GM12878 (cell line): Measurements from ENCODE around the gene LAMC3. TPM values are rescaled to one million over a fixed set of nuclear protein-coding genes. Genes with fewer than 3 reads are reported as not detected.

ENCODE experiments used
- ATAC-seq: fragments of 200-7000 bp; cut with Tn5 transposase; 3 replicates; pipeline ENCODE4 v1.9.1; 2020; ENCODE audit warnings: mild to moderate bottlenecking, moderate library complexity
- BruUV-seq: library from RNA; stranded (reverse); fragments of 400-500 nt; replicated peaks from 2 replicates; lab custom pipeline; 2021; lab: Mats Ljungman, UMichigan
- CTCF ChIA-PET: fragments of 300-600 bp; sonication (Branson Sonifier 250); formaldehyde crosslinking; extraction: SDS; loops from one replicate; lab custom pipeline; 2021; ENCODE audit warnings: inconsistent platforms; lab: Yijun Ruan, JAX
- POLR2A ChIA-PET: fragments of 350-600 bp; formaldehyde crosslinking; extraction: SDS; loops from one replicate; lab custom pipeline; 2021; ENCODE audit warnings: inconsistent platforms; lab: Charles Lee
- RAD21 ChIA-PET: fragments of 300-600 bp; sonication (Branson Sonifier 250); formaldehyde crosslinking; loops from one replicate; lab custom pipeline; 2023; ENCODE audit warnings: antibody characterized with exemption; ENCODE audit not compliant: unreplicated experiment; lab: Charles Lee
- SMC1A ChIA-PET: fragments of 300-600 bp; sonication (Branson Sonifier 250); formaldehyde crosslinking; loops from one replicate; lab custom pipeline; 2023; ENCODE audit not compliant: unreplicated experiment, uncharacterized antibody; lab: Charles Lee
- DNase-seq: peaks from one replicate; pipeline ENCODE4 v3.0.0-alpha.2; 2011; ENCODE audit warnings: low read depth, low spot score
- FAIRE-seq: peaks from 3 replicates; lab custom pipeline; 2011; peaks lifted over from hg19 to GRCh38; lab: Jason Lieb, UNC
- H2AFZ ChIP-seq: 2 replicates; pipeline ENCODE4 v1.6.0; 2011; ENCODE audit warnings: low read depth, low read length, control low read depth; ENCODE audit not compliant: control insufficient read depth
- H3K27ac ChIP-seq: 2 replicates; pipeline ENCODE4 v1.5.1; 2011; ENCODE audit warnings: control low read depth; ENCODE audit not compliant: control insufficient read depth, insufficient read depth
- H3K27me3 ChIP-seq, 2 experiments: replicated peaks in 1 of 2; 2 replicates each; pipeline versions ENCODE4 v1.6.0 to v1.6.1; 2011; ENCODE audit warnings: low read length in 1 of 2; ENCODE audit not compliant: control insufficient read depth in 2 of 2, insufficient read depth in 2 of 2
- H3K36me3 ChIP-seq, 2 experiments: 2 replicates each; pipeline ENCODE4 v1.5.1; 2011; ENCODE audit warnings: low read length in 1 of 2; ENCODE audit not compliant: control insufficient read depth in 2 of 2, insufficient read depth in 2 of 2
- H3K4me1 ChIP-seq: 2 replicates; pipeline ENCODE4 v1.6.1; 2011; ENCODE audit warnings: mild to moderate bottlenecking, low read length, moderate library complexity, mixed read lengths; ENCODE audit not compliant: control insufficient read depth, insufficient read depth
- H3K4me2 ChIP-seq: 2 replicates; pipeline ENCODE4 v1.6.0; 2011; ENCODE audit warnings: control low read depth; ENCODE audit not compliant: control insufficient read depth, insufficient read depth
- H3K4me3 ChIP-seq: fragments of 200-600 bp; sonication (generic); 2 replicates; pipeline ENCODE4 v1.5.1; 2016
- H3K79me2 ChIP-seq: 2 replicates; pipeline ENCODE4 v1.6.0; 2011; ENCODE audit warnings: low read length; ENCODE audit not compliant: control insufficient read depth, insufficient read depth
- H3K9ac ChIP-seq: 2 replicates; pipeline ENCODE4 v1.8.0; 2011; ENCODE audit warnings: low read length, control low read depth, mixed read lengths; ENCODE audit not compliant: control insufficient read depth, insufficient read depth
- H3K9me3 ChIP-seq: replicated peaks from 3 replicates; pipeline ENCODE4 v1.5.1; 2011; ENCODE audit warnings: mild to moderate bottlenecking, low read length; ENCODE audit not compliant: control insufficient read depth, insufficient read depth
- H4K20me1 ChIP-seq: 2 replicates; pipeline ENCODE4 v1.6.0; 2011; ENCODE audit not compliant: control insufficient read depth, insufficient read depth
- BHLHE40 ChIP-seq, 2 experiments: fragments of 450-650 bp in 1 of 2; IDR thresholded peaks; 2 replicates each; pipeline ENCODE4 v1.6.1; 2011 to 2017; ENCODE audit warnings: low read depth in 2 of 2, borderline replicate concordance in 1 of 2, improper control_type of control experiment in 1 of 2, low read length in 1 of 2, mild to moderate bottlenecking in 1 of 2
- ESRRA ChIP-seq: IDR thresholded peaks from 2 replicates; pipeline ENCODE4 v1.6.1; 2012; ENCODE audit warnings: mild to moderate bottlenecking, low read length, improper control_type of control experiment
- ETV6 ChIP-seq, 2 experiments: fragments of 450-650 bp in 1 of 2; IDR thresholded peaks in 1 of 2; conservative IDR thresholded peaks in 1 of 2; 2 replicates each; pipeline ENCODE4 v1.6.1; 2014; ENCODE audit warnings: antibody characterized with exemption in 1 of 2, borderline replicate concordance in 1 of 2, low read depth in 1 of 2, mild to moderate bottlenecking in 1 of 2, moderate library complexity in 1 of 2
- MEF2B ChIP-seq: fragments of 450-650 bp; IDR thresholded peaks from 2 replicates; pipeline ENCODE4 v1.6.1; 2018; ENCODE audit warnings: mild to moderate bottlenecking, moderate library complexity; ENCODE audit not compliant: partially characterized antibody, poor library complexity, severe bottlenecking
- NR2C2 ChIP-seq: IDR thresholded peaks from 2 replicates; pipeline ENCODE4 v1.6.1; 2011; ENCODE audit warnings: borderline replicate concordance, low read depth; ENCODE audit not compliant: control insufficient read depth, insufficient read length
- RELA ChIP-seq: fragments of 450-650 bp; IDR thresholded peaks from 2 replicates; pipeline ENCODE4 v1.8.0; 2014; ENCODE audit warnings: borderline replicate concordance; ENCODE audit not compliant: partially characterized antibody
- TARDBP ChIP-seq: IDR thresholded peaks from 2 replicates; pipeline ENCODE4 v1.6.1; 2016; ENCODE audit warnings: borderline replicate concordance
- TCF12 ChIP-seq: IDR thresholded peaks from 2 replicates; pipeline ENCODE4 v1.6.1; 2011; ENCODE audit warnings: low read depth, mild to moderate bottlenecking, low read length
- ZBTB4 ChIP-seq: fragments of 450-650 bp; formaldehyde crosslinking; IDR thresholded peaks from 2 replicates; pipeline ENCODE4 v1.4.0; 2022; ENCODE audit warnings: mild to moderate bottlenecking, moderate library complexity
- ZBTB40 ChIP-seq: fragments of 450-650 bp; IDR thresholded peaks from 2 replicates; pipeline ENCODE4 v1.6.1; 2016; ENCODE audit warnings: mild to moderate bottlenecking, moderate library complexity, borderline replicate concordance
- ZNF622 ChIP-seq: fragments of 450-650 bp; IDR thresholded peaks from 2 replicates; pipeline ENCODE4 v1.6.1; 2017; ENCODE audit warnings: mild to moderate bottlenecking, inconsistent platforms
- WGBS: methylation state at CpG from one replicate; pipeline ENCODE4 v1.1.6; 2016; ENCODE audit warnings: low lambda C conversion rate; ENCODE audit not compliant: insufficient replicate concordance, insufficient coverage; ENCODE audit errors: missing lambda C conversion rate; 5-methylcytosine and 5-hydroxymethylcytosine counted together
- in situ Hi-C: fragments of 300-500 bp; cut with MboI; formaldehyde crosslinking; loops from 9 replicates; pipeline ENCODE4 v1.14.3; 2018; ENCODE audit warnings: mixed read lengths
- intact Hi-C: fragments of 100-400 bp; cut with micrococcal nuclease; formaldehyde crosslinking; loops from one replicate; pipeline ENCODE4 v1.14.2; 2022; ENCODE audit not compliant: unreplicated experiment
- polyA plus RNA-seq, 11 experiments: library from polyadenylated mRNA; depleted of rRNA in 4 of 11; unstranded in 6 of 11; stranded (reverse) in 5 of 11; fragments of >200 nt; fragmentation: Nextera tagmentation in 4 of 11; fragmentation: Illumina TruSeq in 1 of 11; extraction: Ambion mirVana in 4 of 11; extraction: Trizol in 1 of 11; gene quantifications; 1 replicate in 1 of 11; 2 replicates in 10 of 11; pipeline versions ENCODE4 v1.2.1 to v1.2.3, GENCODE V29; 2011 to 2016; ENCODE audit warnings: inconsistent platforms in 2 of 11, missing spikeins in 2 of 11, low read depth in 1 of 11
- total RNA-seq, 4 experiments: library from RNA; depleted of rRNA in 3 of 4; stranded (reverse); fragments of >200 nt in 3 of 4; fragmentation: Illumina TruSeq in 1 of 4; extraction: Trizol in 1 of 4; gene quantifications; 2 replicates each; pipeline versions ENCODE4 v1.2.1 to v1.2.3, GENCODE V29; 2013 to 2021

The LAMC3 gene
- total and polyA plus RNA-seq, 10 of the 15 experiments (the other 5 are each of a cell fraction or from before 2014, with no cell fraction given) = under 0.01 to 0.08 TPM; not detected in 8

GRCh38 chr9:130984521-130984920 is 24.5 kb upstream of the LAMC3 start:
- Histone ChIP-seq H3K36me3 (no peaks in the 10 kb centered on the region), H3K4me2 (no peak overlapping the region), H3K27ac (no peak overlapping the region), H4K20me1 (no peaks in the 10 kb centered on the region), H2AFZ (no peak overlapping the region), H3K4me3 (no peak overlapping the region), H3K27me3 (no peaks in the 10 kb centered on the region; a peak in 2 of 4 replicates), H3K9ac (no peak overlapping the region), H3K9me3 (no peaks in the 10 kb centered on the region), H3K4me1 (no peaks in the 10 kb centered on the region), H3K79me2 (no peaks in the 10 kb centered on the region)
- intact Hi-C loops (no loop called here), in situ Hi-C loops (no loop called here)
- no peak for FAIRE-seq
- ChIA-PET RAD21 (no interaction called here), CTCF (interaction anchor here (0.8 to 1.0 kb wide), 2 partner anchors 11 to 14 kb away, joined by 3 to 4 read pairs; no protein-coding TSS in a partner anchor), SMC1A (no interaction called here), POLR2A (no interaction called here)
- DNase-seq = no peak
- TF ChIP-seq ZBTB40 = no peak
- TF ChIP-seq NR2C2 = no peak
- TF ChIP-seq MEF2B = no peak
- TF ChIP-seq RELA = no peak
- no peak for TF ChIP-seq TARDBP
- no peak for TF ChIP-seq TCF12
- TF ChIP-seq ZNF622 = no peak
- no peak for TF ChIP-seq ESRRA
- no peak for TF ChIP-seq ETV6 (conservative IDR thresholded peaks at IDR 0.05 in 1 of 2, IDR thresholded peaks at IDR 0.05 in 1 of 2; ENCODE audit: borderline replicate concordance in 1 of 2, low read depth in 1 of 2)
- TF ChIP-seq BHLHE40 (IDR thresholded peaks at IDR 0.05; ENCODE audit: borderline replicate concordance in 1 of 2, low read depth in 2 of 2, low read length in 1 of 2) = no peak
- TF ChIP-seq ZBTB4 = no peak
- BruUV-seq = no TSS peak
- ATAC-seq = no peak
- 59% methylated on average over 8 of the region's 8 CpGs for WGBS
